Smooth muscle cell of the brain vasculature (primary cell): Measurements from ENCODE around the gene RTN4RL1.
"Not testable (repeated sequence)": the region's sequence is repeated elsewhere in the genome, so short reads cannot be mapped to it uniquely, and the experiment has no call there.

ENCODE experiments used
- DNase-seq: peaks from one replicate; pipeline ENCODE4 v3.0.0-alpha.2; 2012; ENCODE audit warnings: low read depth, low spot score

Gene RTN4RL1

DNA sequence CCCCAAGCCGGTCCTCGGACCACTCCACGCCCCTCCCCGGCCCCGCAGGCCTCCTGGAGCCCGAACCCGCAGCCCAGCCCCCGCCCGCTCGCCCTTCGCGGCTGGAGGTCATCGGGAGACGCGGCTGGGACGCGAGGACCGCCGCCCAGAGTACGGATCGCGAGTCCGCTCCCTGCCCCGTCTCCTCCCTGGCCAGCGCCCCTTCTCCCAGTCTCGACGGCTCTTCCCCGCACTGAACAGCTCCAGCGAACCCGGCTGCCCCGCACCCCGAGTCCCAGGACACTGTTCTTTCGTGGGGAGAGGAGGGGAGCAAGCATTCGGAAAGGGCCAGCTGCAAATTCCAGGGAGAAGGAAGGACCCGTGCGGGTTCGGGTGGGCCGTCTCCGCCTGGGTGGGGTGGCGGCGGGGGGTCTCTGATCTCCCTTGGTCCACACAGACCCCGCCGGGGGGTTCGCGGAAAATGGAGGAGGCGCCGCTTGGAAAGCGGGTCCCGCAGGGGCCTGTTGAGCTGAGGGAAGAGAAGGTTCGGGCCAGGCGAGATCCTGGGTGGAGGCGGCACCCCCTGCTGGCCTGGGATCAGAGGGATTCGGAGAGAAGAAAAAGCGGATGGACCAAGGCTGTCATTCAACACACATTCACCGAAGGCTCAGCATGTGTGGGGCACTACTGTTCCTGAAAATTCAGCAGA, 632 bp upstream of the RTN4RL1 start:
- no peak for DNase-seq

DNA sequence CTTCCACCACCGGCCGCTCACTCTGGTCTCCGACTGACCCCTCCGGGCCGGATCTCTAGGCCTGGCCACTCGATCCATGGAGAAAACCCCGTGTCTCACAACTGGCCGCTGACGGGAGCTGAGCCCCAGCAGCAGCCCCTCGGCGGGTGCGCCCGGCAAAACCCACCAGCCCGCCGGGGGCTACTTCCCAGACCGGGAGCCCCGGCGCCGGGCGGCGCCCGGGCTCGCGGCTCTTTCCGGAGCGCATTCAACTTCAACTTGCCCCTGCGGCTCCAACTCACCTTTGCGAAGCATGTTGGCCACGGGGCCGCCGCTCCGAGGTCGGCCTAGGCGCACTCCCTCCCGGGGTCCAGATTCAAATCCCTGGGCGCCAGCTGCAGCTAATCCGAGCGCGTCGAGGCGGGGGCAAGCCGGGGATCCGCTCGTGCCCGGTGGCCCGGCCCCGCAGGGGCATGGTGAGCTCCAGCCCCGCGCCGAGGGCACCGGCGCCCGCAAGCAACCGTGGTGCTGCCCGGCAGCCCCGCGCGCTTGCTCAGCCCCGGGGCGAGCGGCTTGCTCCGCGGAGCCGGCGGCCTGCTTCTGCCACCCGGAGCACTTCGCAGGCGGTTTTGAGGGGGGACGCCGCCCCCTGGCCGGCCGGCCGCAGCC, 438 bp downstream of the RTN4RL1 start:
- DNase-seq, result no peak

DNA sequence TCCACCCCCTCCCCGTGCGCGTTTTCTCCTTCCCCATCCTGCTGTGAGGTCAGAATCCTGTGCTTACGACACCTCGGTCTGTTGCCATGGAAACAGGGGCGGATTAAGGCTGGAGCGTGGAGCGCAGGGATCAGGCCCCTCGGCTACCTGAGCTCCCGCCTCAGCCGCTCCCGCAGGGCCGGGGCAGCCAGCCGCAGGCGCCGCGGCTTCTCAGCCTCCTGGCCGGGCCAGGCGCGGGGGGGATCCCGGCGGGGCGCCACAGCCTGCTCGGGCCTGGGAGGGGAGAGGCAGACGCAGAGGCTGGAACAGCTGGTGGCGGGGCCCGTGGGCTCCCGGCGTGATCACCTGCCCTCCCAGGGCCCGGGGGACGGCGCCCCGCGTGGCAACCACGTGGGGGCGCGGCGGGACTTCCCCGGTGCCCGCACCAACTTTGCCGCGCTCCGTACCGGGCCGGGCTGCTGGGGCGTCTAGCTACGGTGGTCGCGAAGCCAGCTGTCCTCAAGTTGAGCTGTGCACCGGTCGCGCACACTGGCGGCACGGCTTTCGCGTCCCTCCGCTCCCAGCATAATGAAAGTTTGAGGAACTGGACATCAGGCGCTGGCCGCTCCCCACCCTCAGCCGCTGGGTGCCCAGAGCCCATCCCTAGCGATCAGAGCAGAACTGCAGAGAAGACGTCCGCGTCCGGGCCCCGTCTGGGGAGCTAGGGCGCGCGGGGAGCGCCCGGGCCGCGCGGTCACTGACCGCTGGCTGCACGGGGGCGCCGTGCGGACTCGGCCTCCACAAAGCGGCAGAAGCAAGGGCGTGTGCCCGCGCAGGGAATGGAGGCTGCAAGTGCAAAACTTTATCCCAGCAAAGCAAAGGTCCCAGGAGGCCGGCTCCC, 1.2 kb downstream of the RTN4RL1 start:
- no peak for DNase-seq

DNA sequence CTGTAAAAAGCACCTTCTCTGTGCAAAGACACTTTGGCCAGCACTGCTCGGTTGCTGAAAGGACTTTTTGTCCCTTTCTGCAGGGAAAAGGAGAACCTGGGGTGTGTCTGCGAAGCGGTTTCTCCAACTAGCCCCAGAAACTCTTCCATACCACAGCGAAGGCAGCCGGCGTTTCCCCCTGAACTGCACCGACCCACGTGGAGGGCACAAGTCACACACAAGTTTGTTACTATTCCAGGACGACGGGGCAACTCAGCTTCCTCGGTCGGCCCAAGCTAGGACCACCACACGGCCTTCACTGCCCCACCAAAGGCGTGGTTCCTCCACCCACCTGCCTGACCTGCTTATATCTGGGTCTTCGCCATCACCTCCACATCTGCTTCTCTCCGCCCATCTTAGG, 1.9 kb downstream of the RTN4RL1 start:
- no peak for DNase-seq

DNA sequence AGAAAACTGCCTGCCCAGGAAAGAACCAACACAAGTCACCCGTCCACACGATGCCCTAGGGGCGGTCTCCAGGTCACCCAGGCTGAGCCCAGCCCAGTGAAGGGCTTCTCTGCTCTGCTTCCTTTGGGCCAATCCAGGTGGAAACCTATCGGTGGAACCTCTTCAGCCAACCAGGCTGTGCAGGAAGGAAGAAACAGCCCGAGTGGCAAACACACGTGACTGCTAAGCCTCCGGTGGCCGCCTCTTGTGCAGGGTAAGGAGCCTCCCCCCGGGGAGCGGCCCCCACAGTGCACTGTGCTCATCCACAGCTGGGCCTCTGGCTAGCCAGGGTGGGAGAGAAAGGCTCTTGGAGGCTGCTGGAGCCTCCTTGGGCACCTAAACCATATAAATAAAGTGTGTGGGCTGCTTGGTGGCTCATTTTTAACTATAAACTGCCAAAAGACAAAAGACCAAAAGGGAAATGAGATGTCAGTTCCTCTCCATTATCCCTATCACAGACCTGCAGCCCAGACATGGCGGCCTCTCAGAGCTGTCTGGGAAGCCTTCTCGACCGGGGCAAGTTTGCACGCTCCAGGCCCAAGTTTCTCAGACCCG, 2.4 kb downstream of the RTN4RL1 start:
- no peak for DNase-seq

DNA sequence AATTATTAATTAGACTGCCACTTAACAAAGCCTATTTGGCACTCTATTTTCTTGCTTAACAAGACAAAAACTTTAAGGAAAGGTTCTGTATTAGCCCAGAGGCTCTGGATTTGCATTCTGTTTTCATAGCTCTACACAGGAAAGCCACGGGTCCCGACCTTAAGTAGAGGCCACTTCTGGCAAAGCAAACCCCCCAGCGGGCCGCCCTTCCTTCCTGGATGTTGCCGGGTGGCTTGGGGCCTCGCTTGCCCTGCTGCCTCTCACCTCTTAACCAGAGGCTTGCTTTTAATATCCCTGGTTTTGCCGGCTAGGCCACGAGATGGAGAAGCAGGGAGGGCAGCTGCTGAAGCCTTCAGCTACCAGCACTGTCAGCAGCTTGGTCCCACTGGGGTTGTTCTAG, 4.4 kb downstream of the RTN4RL1 start:
- DNase-seq, result peak; percentile 46

DNA sequence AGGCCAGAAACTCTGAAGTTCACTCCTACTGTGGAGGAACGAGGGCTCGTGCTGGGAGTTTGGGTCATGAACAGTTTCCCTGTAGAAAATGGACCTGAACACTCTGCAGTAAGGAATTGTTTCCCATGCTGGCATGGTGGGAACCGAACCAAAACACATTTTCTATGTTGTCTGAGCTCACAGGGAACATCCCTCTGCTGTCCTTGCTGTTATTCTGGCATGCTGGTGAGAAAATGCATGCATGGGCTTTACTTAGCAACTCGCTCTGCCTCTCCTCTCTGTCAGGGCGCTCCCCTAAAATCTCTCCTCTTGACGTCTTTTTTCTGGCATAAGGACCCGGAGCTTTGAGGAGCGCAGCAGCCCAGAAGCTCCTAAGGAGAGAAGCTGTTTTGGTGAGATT, 5.4 kb downstream of the RTN4RL1 start:
- DNase-seq, result no peak

DNA sequence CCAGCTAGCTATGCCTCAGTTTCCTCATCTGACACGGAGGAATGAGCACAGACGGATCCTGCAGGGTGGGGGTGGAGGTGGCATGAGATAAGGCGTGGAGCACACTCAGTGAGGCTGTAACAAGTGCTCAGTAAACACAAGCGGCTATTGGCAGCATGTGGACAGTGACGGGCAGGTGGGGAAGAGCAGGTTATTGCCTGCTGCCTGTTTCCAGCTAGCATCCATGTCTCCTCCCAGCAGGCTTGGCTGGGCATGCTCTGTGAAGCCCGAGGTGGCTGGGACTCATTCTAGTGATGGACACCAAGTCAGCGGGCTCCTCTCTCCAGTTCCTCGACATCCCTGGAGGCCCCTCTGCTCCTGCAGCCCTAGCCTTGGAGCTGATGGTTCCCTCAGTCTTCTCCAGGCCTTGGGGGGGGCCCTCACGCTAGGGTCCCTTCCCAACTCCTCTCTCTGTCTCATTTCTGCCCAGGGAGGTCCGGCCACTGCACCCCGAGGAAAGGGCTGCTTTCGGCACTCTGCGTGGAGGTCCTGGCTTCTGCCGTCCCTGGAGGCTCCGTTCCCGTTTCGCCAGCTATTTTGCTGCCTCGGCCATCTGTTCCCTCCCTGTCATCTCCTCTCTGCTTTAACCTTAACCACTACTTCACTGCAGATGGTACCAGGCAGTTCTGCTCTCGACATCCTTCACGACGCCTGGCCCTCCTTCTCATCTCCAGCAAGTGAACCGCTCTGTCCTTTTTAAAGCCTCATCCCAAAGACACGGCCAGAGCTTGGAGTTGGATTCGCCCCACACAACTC, 6.2 kb downstream of the RTN4RL1 start:
- DNase-seq, result no peak

DNA sequence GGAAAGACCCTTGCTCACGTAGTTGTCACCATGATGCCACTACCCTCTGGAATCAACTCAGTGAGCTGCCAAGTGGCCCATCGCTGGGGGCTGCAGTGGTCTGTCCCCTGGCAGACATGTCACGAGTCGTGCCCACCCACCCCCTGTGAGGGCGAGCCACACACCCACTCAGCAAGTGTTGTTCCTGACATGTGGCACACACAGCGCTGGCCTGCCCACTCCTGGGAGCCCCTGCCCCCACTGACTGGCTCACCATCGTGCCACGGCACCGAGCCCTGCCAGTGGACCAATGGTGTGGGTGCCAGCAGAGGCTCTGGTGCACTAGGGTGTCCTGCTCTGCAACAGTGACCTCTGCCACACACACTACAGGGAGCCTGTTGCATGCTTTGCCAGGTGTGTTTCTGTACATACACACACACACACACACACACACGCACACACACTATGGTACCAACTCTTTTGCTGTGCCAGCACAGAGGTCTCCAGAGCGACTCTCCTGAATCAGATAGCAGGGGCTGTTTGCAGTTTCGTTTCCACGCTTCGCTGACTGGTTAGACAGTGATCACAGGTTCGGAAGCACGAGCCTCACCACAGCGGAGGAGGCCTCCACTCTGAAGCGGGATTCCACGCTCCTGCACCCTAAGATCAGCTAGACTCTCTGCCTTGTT, 7.7 kb downstream of the RTN4RL1 start:
- no peak for DNase-seq

DNA sequence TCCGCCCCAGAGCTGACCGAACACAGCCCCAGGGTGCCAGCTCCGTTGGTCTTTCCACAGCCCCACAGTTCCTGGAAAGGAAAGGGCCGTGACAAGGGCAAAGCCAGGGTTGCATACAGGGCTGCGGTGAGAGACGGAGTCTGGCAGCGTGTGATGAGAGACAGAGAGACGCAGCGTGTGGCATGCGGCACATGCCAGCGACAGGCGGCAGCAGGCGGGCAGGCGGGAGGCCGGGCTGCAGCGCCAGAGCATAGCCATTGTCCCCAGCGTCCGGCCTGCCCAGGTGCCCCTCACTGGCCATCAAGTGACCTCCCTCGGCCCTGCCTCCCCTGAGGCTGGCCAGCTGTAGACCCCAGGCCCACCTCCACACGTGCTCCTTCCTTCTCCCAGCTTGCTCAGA, 8.6 kb downstream of the RTN4RL1 start:
- DNase-seq, result no peak

DNA sequence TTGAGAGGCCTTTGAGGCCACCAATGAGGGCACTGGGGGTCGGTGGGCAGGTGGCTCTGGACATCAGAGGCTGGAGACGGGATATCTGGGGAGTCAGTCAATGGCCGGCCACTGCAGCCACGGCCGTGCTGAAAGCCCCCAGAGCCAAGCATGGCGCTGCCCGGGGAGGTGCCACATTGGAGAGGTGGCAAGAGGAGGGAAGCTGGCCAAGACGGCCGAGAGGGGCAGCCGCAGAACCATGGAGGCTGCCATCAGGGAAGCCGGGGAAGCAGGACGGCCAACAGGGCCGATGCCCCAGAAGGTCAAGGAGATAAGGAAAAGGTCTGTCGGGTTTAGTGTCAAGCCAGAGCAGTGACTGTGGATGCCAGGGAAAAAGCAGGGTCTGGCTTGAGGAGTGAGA, 9.8 kb downstream of the RTN4RL1 start:
- DNase-seq, result no peak

DNA sequence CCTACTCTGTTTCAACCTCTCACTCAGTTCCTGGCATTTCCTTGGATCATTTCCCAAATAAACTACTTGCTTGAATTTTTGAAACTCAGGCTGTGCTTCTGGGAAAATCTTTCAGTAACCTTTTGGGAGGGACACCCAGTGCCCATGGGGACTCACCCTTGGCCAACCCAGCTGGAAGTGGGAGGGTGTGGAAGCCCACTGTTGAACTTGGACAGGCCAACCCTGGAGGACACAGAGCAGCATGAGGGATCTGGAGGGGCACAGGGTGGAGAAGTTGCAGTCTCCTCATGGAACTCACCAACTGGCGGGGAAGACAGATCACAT, 11.2 kb downstream of the RTN4RL1 start:
- DNase-seq, result no peak

DNA sequence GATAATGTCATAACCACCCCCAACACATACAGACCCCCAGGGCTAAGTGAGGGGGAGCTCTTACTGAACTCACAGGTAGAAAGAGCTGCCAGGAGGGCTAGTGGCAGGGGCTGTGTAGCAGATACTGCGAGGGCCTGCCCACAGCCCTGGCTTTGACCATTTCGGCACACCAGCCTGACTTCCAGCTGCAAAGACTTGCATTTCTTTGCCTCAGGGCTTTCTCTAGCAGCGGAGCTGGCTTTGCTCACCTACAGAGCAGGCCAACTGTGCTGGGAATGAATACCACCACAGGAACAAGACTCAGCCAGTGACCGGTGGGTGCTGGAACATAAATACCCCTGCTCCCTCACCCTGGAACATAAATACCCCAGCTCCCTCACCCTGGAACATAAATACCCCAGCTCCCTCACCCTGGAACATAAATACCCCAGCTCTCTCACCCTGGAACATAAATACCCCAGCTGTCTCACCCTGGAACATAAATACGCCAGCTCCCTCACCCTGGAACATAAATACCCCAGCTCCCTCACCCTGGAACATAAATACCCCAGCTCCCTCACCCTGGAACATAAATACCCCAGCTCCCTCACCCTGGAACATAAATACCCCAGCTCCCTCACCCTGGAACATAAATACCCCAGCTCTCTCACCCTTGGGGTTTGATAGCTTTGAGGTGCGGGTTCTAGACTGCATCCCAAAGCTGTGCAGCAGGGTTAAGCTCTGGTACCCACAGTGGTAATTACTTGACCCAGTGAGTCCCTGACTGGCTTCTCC, 11.7 kb downstream of the RTN4RL1 start:
- DNase-seq, result not testable (repeated sequence)

DNA sequence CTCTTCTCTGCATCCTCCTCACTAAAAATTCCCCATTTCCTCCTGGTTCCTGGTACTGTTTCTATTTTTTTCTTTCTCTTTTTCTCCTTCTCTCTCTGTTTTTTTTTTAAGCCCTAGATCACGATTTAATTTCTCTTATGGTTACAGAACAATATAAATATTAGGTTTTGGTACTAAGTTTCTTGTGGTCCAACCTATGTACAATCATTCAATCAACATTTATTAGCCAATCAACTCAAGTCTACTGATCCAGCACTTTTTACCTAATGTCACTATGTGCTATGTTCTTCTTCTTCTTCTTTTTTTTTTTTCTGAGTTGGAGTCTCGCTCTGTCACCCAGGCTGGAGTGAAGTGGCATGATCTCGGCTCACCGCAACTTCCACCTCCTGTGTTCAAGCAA, 12.6 kb downstream of the RTN4RL1 start:
- DNase-seq, result no peak

DNA sequence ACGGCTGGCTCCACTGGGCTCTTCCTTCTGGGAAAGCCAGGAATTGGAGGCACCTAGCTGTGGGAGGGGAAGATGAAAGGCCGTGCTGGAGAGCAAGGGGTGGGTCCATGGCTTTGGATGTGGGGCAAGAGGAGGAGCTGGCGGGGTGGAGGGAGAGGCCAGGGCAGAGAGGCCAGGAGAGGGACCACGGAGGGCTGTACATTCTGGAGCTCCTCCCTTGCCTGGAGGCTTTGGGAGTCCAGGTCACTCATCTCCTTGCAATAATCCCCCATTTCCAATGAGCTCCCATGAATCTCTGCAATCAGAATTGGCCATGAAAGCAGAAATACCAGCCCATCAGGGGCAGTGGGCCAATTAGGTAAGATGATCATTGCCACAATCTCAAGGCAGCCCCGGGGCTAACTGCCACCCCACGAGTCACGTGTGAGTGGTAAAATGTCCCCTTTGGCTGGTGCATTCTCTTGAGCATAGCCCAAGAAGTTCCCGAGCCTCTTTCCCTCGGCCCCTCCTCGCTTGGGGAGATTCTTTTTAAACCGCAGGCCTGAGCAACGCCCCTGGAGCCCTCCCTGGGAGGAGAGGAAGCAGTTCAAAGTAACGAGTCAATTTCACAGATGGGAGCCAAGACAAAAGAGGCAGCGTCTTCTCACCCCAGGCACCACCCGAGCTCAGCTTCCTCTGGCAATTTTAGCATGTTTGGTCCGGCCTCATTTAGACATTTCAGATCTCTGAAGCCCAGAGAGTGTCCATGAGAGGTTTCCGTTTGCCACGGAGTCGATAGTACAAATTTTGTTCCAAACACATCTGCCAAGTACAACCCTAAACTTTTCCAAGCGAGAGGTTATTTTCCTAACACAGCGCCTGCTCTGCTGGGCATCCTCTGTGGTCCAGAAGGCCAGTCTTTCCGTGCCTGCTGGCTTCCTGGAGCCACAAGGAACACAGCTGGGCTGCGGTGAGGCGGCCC, 13.4 kb downstream of the RTN4RL1 start:
- peak; percentile 54 for DNase-seq

DNA sequence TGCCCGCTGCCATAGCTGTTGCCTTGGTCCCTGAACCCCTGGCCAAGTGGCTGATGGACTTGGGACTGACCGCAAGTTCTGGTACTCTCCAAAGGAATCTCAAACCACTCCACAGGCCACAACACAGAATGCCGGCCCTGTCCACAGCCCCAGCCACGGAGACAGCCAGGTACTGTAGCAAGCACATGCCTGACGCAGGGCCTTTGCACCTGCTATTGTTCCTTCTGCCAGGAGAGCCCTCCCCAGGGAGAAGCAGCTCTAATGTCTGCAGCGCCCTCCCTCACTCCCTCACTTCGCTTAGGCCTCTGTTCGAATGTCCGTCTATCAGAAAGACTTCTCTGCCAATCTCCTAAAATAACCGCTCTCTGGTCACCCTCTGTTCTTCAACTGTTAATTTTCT, 15.4 kb downstream of the RTN4RL1 start:
- no peak for DNase-seq

DNA sequence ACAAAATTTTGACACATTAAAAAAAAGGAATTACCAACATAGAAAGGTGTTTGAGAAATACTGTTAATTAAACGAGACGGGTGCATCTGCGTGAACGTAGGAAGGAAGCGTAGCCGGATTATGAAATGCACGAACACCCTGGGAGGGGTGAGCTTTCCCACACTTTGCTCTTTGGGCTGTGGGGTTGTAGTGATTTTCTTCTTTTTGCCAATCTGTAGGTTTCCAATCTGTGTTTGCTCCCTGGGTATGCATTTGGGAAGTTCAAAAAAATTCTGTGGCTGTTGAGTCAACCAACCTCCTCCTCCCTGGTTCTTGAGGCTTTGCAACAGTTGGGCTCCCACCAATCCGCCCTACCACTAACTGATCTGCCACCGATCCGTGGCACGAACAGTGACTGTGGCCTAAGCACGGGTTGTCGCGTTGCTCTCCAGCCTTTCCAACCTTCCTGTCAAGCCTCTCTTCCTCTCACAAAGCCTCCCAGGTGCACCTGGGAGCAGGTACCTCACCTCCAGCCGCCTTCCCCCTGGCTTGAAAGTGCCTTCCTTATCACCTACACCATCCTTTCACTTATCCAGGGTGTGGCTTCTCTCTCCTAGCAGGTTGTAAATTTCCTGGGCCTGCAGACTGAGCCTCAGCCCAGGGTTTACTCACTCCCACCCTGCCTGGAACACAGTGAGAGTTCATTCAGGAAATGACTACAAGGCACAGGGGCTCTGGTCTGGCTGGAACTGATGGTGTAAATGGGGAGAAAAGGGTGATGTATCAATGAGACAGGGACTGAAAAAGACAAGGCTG, 16.6 kb downstream of the RTN4RL1 start:
- no peak for DNase-seq

DNA sequence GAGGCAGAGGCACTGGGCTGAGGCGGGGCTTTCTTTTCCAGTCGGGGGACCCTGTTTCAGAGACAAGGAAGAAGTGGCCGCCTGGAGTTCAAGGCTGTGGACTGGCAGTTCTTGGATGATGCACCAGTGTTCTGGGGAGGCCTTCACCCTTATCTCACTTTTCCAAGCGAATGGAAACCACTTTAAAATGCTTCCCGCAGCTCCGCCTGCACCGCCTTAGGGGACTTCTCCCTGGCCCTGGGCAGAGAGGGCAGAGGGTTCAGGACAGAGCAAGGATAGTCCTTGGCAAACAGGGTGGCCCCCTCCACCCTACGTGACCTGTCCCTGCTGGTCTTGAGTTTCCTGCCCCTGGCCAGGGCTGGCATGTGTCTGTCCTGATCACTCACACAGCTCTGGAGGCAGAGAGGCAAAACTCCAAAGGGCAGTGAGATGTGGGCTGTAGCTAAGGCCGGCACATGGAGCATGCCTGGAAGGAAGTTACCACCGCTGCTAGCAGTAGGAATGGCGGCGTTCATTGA, 20.6 kb downstream of the RTN4RL1 start:
- DNase-seq, result no peak
